OCI-LY7 (cell line): Measurements from ENCODE around the gene EYS.
A peak's percentile ranks its signal among the peaks of the same experiment; 100 is the strongest.

Source experiments
- EZH2phosphoT487 ChIP-seq: fragments of 200-600 bp; sonication (generic); IDR thresholded peaks from 2 replicates; pipeline ENCODE4 v1.6.1; 2018; ENCODE audit warnings: low read depth, borderline replicate concordance, mild to moderate bottlenecking, mixed run types, antibody characterized with exemption, low read length, moderate library complexity, mixed read lengths
- TF ChIP-seq, protein P1 (sequence below): fragments of 200-600 bp; sonication (generic); conservative IDR thresholded peaks from 2 replicates; pipeline ENCODE4 v1.5.1; 2014; ENCODE audit warnings: mild to moderate bottlenecking, antibody characterized with exemption, low read length, moderate library complexity, mixed read lengths

- TF ChIP-seq EZH2phosphoT487: no peak
- TF ChIP-seq, protein P1, sequence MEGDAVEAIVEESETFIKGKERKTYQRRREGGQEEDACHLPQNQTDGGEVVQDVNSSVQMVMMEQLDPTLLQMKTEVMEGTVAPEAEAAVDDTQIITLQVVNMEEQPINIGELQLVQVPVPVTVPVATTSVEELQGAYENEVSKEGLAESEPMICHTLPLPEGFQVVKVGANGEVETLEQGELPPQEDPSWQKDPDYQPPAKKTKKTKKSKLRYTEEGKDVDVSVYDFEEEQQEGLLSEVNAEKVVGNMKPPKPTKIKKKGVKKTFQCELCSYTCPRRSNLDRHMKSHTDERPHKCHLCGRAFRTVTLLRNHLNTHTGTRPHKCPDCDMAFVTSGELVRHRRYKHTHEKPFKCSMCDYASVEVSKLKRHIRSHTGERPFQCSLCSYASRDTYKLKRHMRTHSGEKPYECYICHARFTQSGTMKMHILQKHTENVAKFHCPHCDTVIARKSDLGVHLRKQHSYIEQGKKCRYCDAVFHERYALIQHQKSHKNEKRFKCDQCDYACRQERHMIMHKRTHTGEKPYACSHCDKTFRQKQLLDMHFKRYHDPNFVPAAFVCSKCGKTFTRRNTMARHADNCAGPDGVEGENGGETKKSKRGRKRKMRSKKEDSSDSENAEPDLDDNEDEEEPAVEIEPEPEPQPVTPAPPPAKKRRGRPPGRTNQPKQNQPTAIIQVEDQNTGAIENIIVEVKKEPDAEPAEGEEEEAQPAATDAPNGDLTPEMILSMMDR: 0 out of 2 replicates have a peak, but pooled peaks have one; percentile 16
Observed at GRCh38 chr6:64732888-64733287, 974.1 kb downstream of the EYS start.
